GM23338 (cell line): Measurements from ENCODE around the gene RHEX. TPM values are rescaled to one million over a fixed set of nuclear protein-coding genes. Genes with fewer than 3 reads are reported as not detected.

Experiments
- ATAC-seq: fragments of 200-7000 bp; cut with Tn5 transposase; 3 replicates; pipeline ENCODE4 v1.9.1; 2020
- DNase-seq: peaks from one replicate; pipeline ENCODE4 v3.0.0-alpha.2; 2015; ENCODE audit warnings: low spot score
- H2AFZ ChIP-seq: fragments of 200-600 bp; sonication (generic); 2 replicates; pipeline ENCODE4 v1.8.0; 2016; ENCODE audit warnings: antibody characterized with exemption, mild to moderate bottlenecking, moderate library complexity
- H3F3A ChIP-seq: fragments of 200-600 bp; sonication (generic); replicated peaks from 2 replicates; pipeline ENCODE4 v1.8.0; 2017; ENCODE audit warnings: antibody characterized with exemption, mixed run types, low read depth
- H3K27ac ChIP-seq: fragments of 200-600 bp; sonication (generic); 2 replicates; pipeline ENCODE4 v1.6.1; 2016; ENCODE audit warnings: low read depth
- H3K27me3 ChIP-seq: fragments of 200-600 bp; sonication (generic); 2 replicates; pipeline ENCODE4 v1.8.0; 2016; ENCODE audit warnings: mild to moderate bottlenecking, mixed run types, moderate library complexity; ENCODE audit not compliant: insufficient read depth
- H3K36me3 ChIP-seq: fragments of 200-600 bp; sonication (generic); 2 replicates; pipeline ENCODE4 v1.8.0; 2016; ENCODE audit warnings: mild to moderate bottlenecking; ENCODE audit not compliant: insufficient read depth
- H3K4me1 ChIP-seq: fragments of 200-600 bp; sonication (generic); 2 replicates; pipeline ENCODE4 v1.8.0; 2016; ENCODE audit warnings: mild to moderate bottlenecking, moderate library complexity; ENCODE audit not compliant: insufficient read depth
- H3K4me2 ChIP-seq: fragments of 200-600 bp; sonication (generic); 2 replicates; pipeline ENCODE4 v1.7.1; 2017; ENCODE audit warnings: mixed run types
- H3K4me3 ChIP-seq: fragments of 200-600 bp; sonication (generic); 2 replicates; pipeline ENCODE4 v1.6.1; 2016; ENCODE audit warnings: mixed run types
- H3K79me2 ChIP-seq: fragments of 200-600 bp; sonication (generic); replicated peaks from 2 replicates; pipeline ENCODE4 v1.8.0; 2017; ENCODE audit warnings: mild to moderate bottlenecking; ENCODE audit not compliant: insufficient read depth
- H3K9me2 ChIP-seq: fragments of 200-600 bp; sonication (generic); 2 replicates; pipeline ENCODE4 v1.8.0; 2017; ENCODE audit not compliant: insufficient read depth
- H4K20me1 ChIP-seq: fragments of 200-600 bp; sonication (generic); replicated peaks from 2 replicates; pipeline ENCODE4 v1.8.0; 2017; ENCODE audit warnings: mild to moderate bottlenecking; ENCODE audit not compliant: insufficient read depth
- H3K27ac Mint-ChIP-seq: 2 replicates; pipeline ENCODE4 v1.8.0; 2020; ENCODE audit warnings: inconsistent platforms, mild to moderate bottlenecking, moderate library complexity, mixed read lengths
- H3K27me3 Mint-ChIP-seq: 3 replicates; pipeline ENCODE4 v1.8.0; 2022; ENCODE audit warnings: low read depth, mild to moderate bottlenecking, moderate library complexity, mixed read lengths, inconsistent platforms; ENCODE audit not compliant: insufficient read depth, poor library complexity
- H3K36me3 Mint-ChIP-seq: 3 replicates; pipeline ENCODE4 v1.8.0; 2021; ENCODE audit warnings: low read depth, mild to moderate bottlenecking, inconsistent platforms, moderate library complexity, mixed read lengths
- H3K4me1 Mint-ChIP-seq: 3 replicates; pipeline ENCODE4 v1.8.0; 2020; ENCODE audit warnings: mild to moderate bottlenecking, inconsistent platforms, mixed read lengths
- H3K4me3 Mint-ChIP-seq: 3 replicates; pipeline ENCODE4 v1.8.0; 2021; ENCODE audit warnings: moderate library complexity, mild to moderate bottlenecking, inconsistent platforms, mixed read lengths
- H3K9me3 Mint-ChIP-seq: 3 replicates; pipeline ENCODE4 v1.8.0; 2020; ENCODE audit warnings: moderate library complexity, mild to moderate bottlenecking, inconsistent platforms, mixed read lengths
- CREB1 ChIP-seq: fragments of 250-450 bp; sonication (Bioruptor Pico); IDR thresholded peaks from 2 replicates; pipeline ENCODE4 v1.5.0; 2020; ENCODE audit warnings: low read depth, mild to moderate bottlenecking, moderate library complexity
- CTCF ChIP-seq, 2 experiments: fragments of 200-600 bp in 1 of 2; sonication (generic) in 1 of 2; conservative IDR thresholded peaks; 2 replicates each; pipeline versions ENCODE4 v1.5.1 to v1.6.1; 2016 to 2017; ENCODE audit warnings: antibody characterized with exemption in 2 of 2, low read depth in 2 of 2, mild to moderate bottlenecking in 2 of 2, moderate library complexity in 1 of 2
- EZH2 ChIP-seq: fragments of 200-600 bp; sonication (generic); IDR thresholded peaks from one replicate; pipeline ENCODE4 v1.8.0; 2017; ENCODE audit warnings: antibody characterized with exemption, mild to moderate bottlenecking, low read depth; ENCODE audit not compliant: unreplicated experiment
- EZH2phosphoT487 ChIP-seq: fragments of 200-600 bp; sonication (generic); IDR thresholded peaks from one replicate; pipeline ENCODE4 v1.8.1; 2018; ENCODE audit warnings: antibody characterized with exemption; ENCODE audit not compliant: unreplicated experiment
- NANOG ChIP-seq: IDR thresholded peaks from 2 replicates; pipeline ENCODE4 v1.6.1; 2016; ENCODE audit warnings: antibody characterized with exemption, borderline replicate concordance
- POLR2AphosphoS5 ChIP-seq: IDR thresholded peaks from 2 replicates; pipeline ENCODE4 v1.6.1; 2016; ENCODE audit warnings: antibody characterized with exemption, low read depth
- REST ChIP-seq: IDR thresholded peaks from one replicate; pipeline ENCODE4 v1.6.1; 2018; ENCODE audit warnings: antibody characterized with exemption; ENCODE audit not compliant: unreplicated experiment
- STAT1 ChIP-seq: IDR thresholded peaks from one replicate; pipeline ENCODE4 v1.6.1; 2016; ENCODE audit warnings: antibody characterized with exemption; ENCODE audit not compliant: unreplicated experiment
- ZNF114 ChIP-seq: fragments of 250-450 bp; sonication (Bioruptor Pico); IDR thresholded peaks from 2 replicates; pipeline ENCODE4 v1.5.0; 2020; ENCODE audit warnings: mild to moderate bottlenecking, moderate library complexity
- ZNF462 ChIP-seq: fragments of 250-450 bp; sonication (Bioruptor Pico); IDR thresholded peaks from 2 replicates; pipeline ENCODE4 v1.5.0; 2020; ENCODE audit warnings: mild to moderate bottlenecking, moderate library complexity
- polyA plus RNA-seq: library from polyadenylated mRNA; unstranded; fragments of >200 nt; fragmentation: Nextera tagmentation; extraction: Ambion mirVana; gene quantifications from 2 replicates; pipeline ENCODE4 v1.2.1, GENCODE V29; 2016
- total RNA-seq: library from RNA; depleted of rRNA; stranded (reverse); fragments of >200 nt; shearing (Covaris generic); gene quantifications from 2 replicates; pipeline ENCODE4 v1.2.3, GENCODE V29; 2014

RHEX gene
- total and polyA plus RNA-seq, 2 experiments from 2014 or later = not detected

- Histone ChIP-seq H4K20me1 (no peaks in the 10 kb centered on the region), H3K27ac (no peak overlapping the region), H3K4me2 (no peak overlapping the region), H2AFZ (no peak overlapping the region), H3K4me3 (no peak overlapping the region), H3K9me2 (peaks cover 14% of the 10 kb centered on the region; the same call in 1 of the 2 replicates), H3K4me1 (peaks cover 7% of the 10 kb centered on the region; the same call in 1 of the 2 replicates), H3K36me3 (no peaks in the 10 kb centered on the region), H3K79me2 (no peaks in the 10 kb centered on the region), H3F3A (no peaks in the 10 kb centered on the region), H3K27me3 (no peaks in the 10 kb centered on the region)
- H3K4me1 Mint-ChIP-seq = peaks cover 3% of the 10 kb centered on the region; the same call in 2 of the 3 replicates
- H3K36me3 Mint-ChIP-seq = no peaks in the 10 kb centered on the region
- 0 out of 3 replicates have a peak, but pooled peaks cover 2% of the 10 kb centered on the region for H3K9me3 Mint-ChIP-seq
- H3K27ac Mint-ChIP-seq = no peak overlapping the region
- peaks cover 9% of the 10 kb centered on the region for H3K27me3 Mint-ChIP-seq
- no peak overlapping the region for H3K4me3 Mint-ChIP-seq
- DNase-seq (no peak), ATAC-seq (no peak)
- no peak for TF ChIP-seq CREB1
Observed at GRCh38 chr1:206022766-206023165, 30.2 kb upstream of the RHEX start.

GRCh38 chr1:206023695-206024094 is 29.3 kb upstream of the RHEX start, which contains the start of gene CTSE:
Gene CTSE (minus strand): TSS chr1:206023895. CDS start chr1:206023791, 104 bp downstream.
- Histone ChIP-seq H3K27ac (no peak within 1 kb of the TSS), H3K9me2 (peaks cover 14% of the 10 kb centered on the region; the same call in 1 of the 2 replicates), H4K20me1 (no peaks in the 10 kb centered on the region), H3K79me2 (no peaks in the 10 kb centered on the region), H2AFZ (no peak within 1 kb of the TSS), H3K4me3 (no peak within 1 kb of the TSS), H3F3A (no peaks in the 10 kb centered on the region), H3K4me1 (peaks cover 7% of the 10 kb centered on the region; the same call in 1 of the 2 replicates), H3K27me3 (no peaks in the 10 kb centered on the region), H3K36me3 (no peaks in the 10 kb centered on the region), H3K4me2 (no peak within 1 kb of the TSS)
- no peaks in the 10 kb centered on the region for H3K36me3 Mint-ChIP-seq
- H3K9me3 Mint-ChIP-seq = no peaks in the 10 kb centered on the region
- peaks cover 9% of the 10 kb centered on the region for H3K27me3 Mint-ChIP-seq
- peaks cover 2% of the 10 kb centered on the region; the same call in 2 of the 3 replicates for H3K4me1 Mint-ChIP-seq
- ATAC-seq (no peak), DNase-seq (no peak)
- no peak within 1 kb of the TSS for H3K27ac Mint-ChIP-seq
- no peak within 1 kb of the TSS for H3K4me3 Mint-ChIP-seq
- no peak for TF ChIP-seq EZH2
- no peak for TF ChIP-seq ZNF462
- TF ChIP-seq STAT1 = no peak
- no peak for TF ChIP-seq ZNF114 (CRISPR knock-in tag)
- TF ChIP-seq CREB1 = no peak
- TF ChIP-seq CTCF (conservative IDR thresholded peaks at IDR 0.05; ENCODE audit: low read depth in 2 of 2) = no peak
- TF ChIP-seq POLR2AphosphoS5 = no peak
- no peak for TF ChIP-seq REST
- no peak for TF ChIP-seq EZH2phosphoT487
- TF ChIP-seq NANOG = no peak
